HepG2 (cell line): Measurements from ENCODE around the gene FAM3A. TPM values are rescaled to one million over a fixed set of nuclear protein-coding genes. Genes with fewer than 3 reads are reported as not detected.

Experiments
- ATAC-seq: fragments of 200-7000 bp; cut with Tn5 transposase; 3 replicates; pipeline ENCODE4 v1.9.1; 2020; ENCODE audit warnings: mild to moderate bottlenecking, moderate library complexity
- BruUV-seq: library from RNA; stranded (reverse); fragments of 400-500 nt; replicated peaks from 2 replicates; lab custom pipeline; 2021; lab: Mats Ljungman, UMichigan
- CTCF ChIA-PET: fragments of 300-600 bp; formaldehyde crosslinking; extraction: SDS; loops from one replicate; lab custom pipeline; 2021; ENCODE audit warnings: low total read pairs, inconsistent platforms, low intra/inter-chr PET ratio; lab: Yijun Ruan, JAX
- POLR2A ChIA-PET: fragments of 350-600 bp; sonication (Branson Sonifier 250); formaldehyde crosslinking; loops from one replicate; lab custom pipeline; 2020; ENCODE audit warnings: antibody characterized with exemption, inconsistent platforms; lab: Yijun Ruan, JAX
- DNase-seq: peaks from one replicate; pipeline ENCODE4 v3.0.0-alpha.2; 2015; ENCODE audit warnings: low spot score
- FAIRE-seq: peaks from 3 replicates; lab custom pipeline; 2011; peaks lifted over from hg19 to GRCh38; lab: Jason Lieb, UNC
- H2AFZ ChIP-seq: one replicate; pipeline ENCODE4 v1.6.1; 2011; ENCODE audit warnings: low read length, inconsistent platforms
- H3K27ac ChIP-seq: fragments of 300-600 bp; 3 replicates; pipeline ENCODE4 v1.8.0; 2011; ENCODE audit warnings: mixed run types, mild to moderate bottlenecking, mixed read lengths, low read length, inconsistent platforms; ENCODE audit not compliant: insufficient read depth; ENCODE audit errors: extremely low read length
- H3K27me3 ChIP-seq, 2 experiments: fragments of 200-600 bp in 1 of 2; 2 replicates in 1 of 2; 3 replicates in 1 of 2; pipeline versions ENCODE4 v1.6.0 to v1.8.0; 2011; ENCODE audit warnings: low read length in 2 of 2, mild to moderate bottlenecking in 2 of 2, moderate library complexity in 2 of 2, inconsistent platforms in 1 of 2; ENCODE audit not compliant: insufficient read depth in 2 of 2, control insufficient read depth in 1 of 2
- H3K36me3 ChIP-seq, 2 experiments: fragments of 200-600 bp in 1 of 2; replicated peaks in 1 of 2; 2 replicates in 1 of 2; 3 replicates in 1 of 2; pipeline versions ENCODE4 v1.5.1 to v1.8.0; 2011; ENCODE audit warnings: low read length in 2 of 2, inconsistent platforms in 1 of 2; ENCODE audit not compliant: insufficient read depth in 2 of 2, control insufficient read depth in 1 of 2
- H3K4me1 ChIP-seq: 2 replicates; pipeline ENCODE4 v1.5.1; 2012; ENCODE audit warnings: low read length, inconsistent platforms; ENCODE audit not compliant: insufficient read depth
- H3K4me2 ChIP-seq: 2 replicates; pipeline ENCODE4 v1.6.0; 2011; ENCODE audit warnings: low read depth, low read length, inconsistent platforms
- H3K4me3 ChIP-seq, 3 experiments: fragments of 200-600 bp in 1 of 3; sonication (generic), shearing (Covaris generic) in 1 of 3; replicated peaks in 1 of 3; 2 replicates each; pipeline ENCODE4 v1.5.1; 2011 to 2016; ENCODE audit warnings: low read length in 3 of 3, inconsistent platforms in 2 of 3, low read depth in 2 of 3, mild to moderate bottlenecking in 2 of 3, control low read depth in 1 of 3, mixed read lengths in 1 of 3; ENCODE audit not compliant: insufficient read depth in 1 of 3
- H3K79me2 ChIP-seq: one replicate; pipeline ENCODE4 v1.6.1; 2011; ENCODE audit warnings: low read length, inconsistent platforms; ENCODE audit not compliant: insufficient read depth
- H3K9ac ChIP-seq: 2 replicates; pipeline ENCODE4 v1.6.0; 2011; ENCODE audit warnings: mild to moderate bottlenecking, low read depth, low read length, inconsistent platforms; ENCODE audit not compliant: insufficient read depth
- H3K9me3 ChIP-seq: 2 replicates; pipeline ENCODE4 v1.5.1; 2012; ENCODE audit warnings: mild to moderate bottlenecking, low read length
- H4K20me1 ChIP-seq: 2 replicates; pipeline ENCODE4 v1.6.0; 2011; ENCODE audit warnings: inconsistent platforms, mild to moderate bottlenecking, low read length, moderate library complexity; ENCODE audit not compliant: insufficient read depth
- MXI1 ChIP-seq: IDR thresholded peaks from 3 replicates; pipeline ENCODE4 v1.6.1; 2012; ENCODE audit warnings: low read depth, low read length, inconsistent platforms, borderline replicate concordance
- NCOA2 ChIP-seq: sonication (generic); formaldehyde crosslinking; IDR thresholded peaks from 2 replicates; pipeline ENCODE4 v1.8.0; 2022; ENCODE audit warnings: inconsistent platforms
- POGK ChIP-seq: sonication (generic); formaldehyde crosslinking; conservative IDR thresholded peaks from 2 replicates; pipeline ENCODE4 v1.8.0; 2022; ENCODE audit warnings: mild to moderate bottlenecking, moderate library complexity, missing genetic modification reagents
- RFXAP ChIP-seq: sonication (generic); formaldehyde crosslinking; IDR thresholded peaks from 2 replicates; pipeline ENCODE4 v1.4.0; 2020; ENCODE audit warnings: missing genetic modification reagents, borderline replicate concordance
- SAP130 ChIP-seq: IDR thresholded peaks from 2 replicates; pipeline ENCODE4 v1.6.1; 2016; ENCODE audit warnings: low read depth
- TSC22D2 ChIP-seq: sonication (generic); formaldehyde crosslinking; IDR thresholded peaks from 2 replicates; pipeline ENCODE4 v1.5.1; 2020; ENCODE audit warnings: missing genetic modification reagents, mild to moderate bottlenecking, borderline replicate concordance
- ZFP82 ChIP-seq: sonication (generic); formaldehyde crosslinking; IDR thresholded peaks from 2 replicates; pipeline ENCODE4 v1.5.1; 2020; ENCODE audit warnings: mild to moderate bottlenecking, missing genetic modification reagents, borderline replicate concordance
- ZNF407 ChIP-seq: sonication (generic); formaldehyde crosslinking; IDR thresholded peaks from one replicate; pipeline ENCODE4 v1.5.1; 2020; ENCODE audit warnings: mild to moderate bottlenecking, missing genetic modification reagents; ENCODE audit errors: not compliant biosample characterization
- ZNF720 ChIP-seq: sonication (generic); formaldehyde crosslinking; IDR thresholded peaks from 2 replicates; pipeline ENCODE4 v1.4.0; 2020; ENCODE audit warnings: missing genetic modification reagents
- WGBS: methylation state at CpG from one replicate; pipeline ENCODE4 v1.1.6; 2017; ENCODE audit warnings: low lambda C conversion rate; 5-methylcytosine and 5-hydroxymethylcytosine counted together
- in situ Hi-C: cut with HindIII; loops from 2 replicates; pipeline ENCODE4 v1.10.0; 2017; ENCODE audit warnings: low pct_unique_long_range_greater_than_20kb; ENCODE audit not compliant: extremely low pct_ligation_motif_present
- intact Hi-C: fragments of 100-400 bp; cut with micrococcal nuclease; formaldehyde crosslinking; loops from one replicate; pipeline ENCODE4 v1.10.0; 2022; ENCODE audit not compliant: unreplicated experiment
- polyA plus RNA-seq, 8 experiments: library from polyadenylated mRNA; depleted of rRNA in 3 of 8; stranded (reverse) in 7 of 8; unstranded in 1 of 8; fragments of >200 nt; fragmentation: Illumina TruSeq in 4 of 8; extraction: Trizol in 4 of 8; gene quantifications; 2 replicates each; pipeline versions ENCODE4 v1.2.1 to v1.2.3, GENCODE V29; 2011 to 2016; ENCODE audit warnings: low read depth in 4 of 8, missing spikeins in 1 of 8, mixed read lengths in 1 of 8; ENCODE audit not compliant: insufficient read depth in 1 of 8
- total RNA-seq, 5 experiments: library from RNA; depleted of rRNA; stranded (reverse); fragments of >200 nt; fragmentation: Illumina TruSeq; extraction: Trizol; gene quantifications; 2 replicates each; pipeline ENCODE4 v1.2.3, GENCODE V29; 2016; ENCODE audit warnings: low read depth in 1 of 5

Gene FAM3A
- total and polyA plus RNA-seq, 2 of the 13 experiments (the other 11 are each of a cell fraction or from before 2014, with no cell fraction given): 11.2 to 22.7 TPM

GRCh38 chrX:154481195-154481594 is 34.8 kb downstream of the FAM3A start (continued):
- TF ChIP-seq ZNF407 (CRISPR knock-in tag): no peak

GRCh38 chrX:154478728-154479622 is 37.1 kb downstream of the FAM3A start, which contains the start of gene LAGE3:
Gene LAGE3 (minus strand): TSS chrX:154479281. CDS start chrX:154478915, 366 bp downstream.
- WGBS: 53% methylated on average over 35 of the region's 85 CpGs
- FAIRE-seq: no peak
- in situ Hi-C loops: no loop called here
- TF ChIP-seq TSC22D2 (CRISPR knock-in tag) (no peak), ZNF720 (no peak), SAP130 (peak; percentile 65), POGK (0 out of 2 replicates have a peak, but pooled peaks have one; percentile 16), ZFP82 (CRISPR knock-in tag) (no peak), RFXAP (CRISPR knock-in tag) (no peak), MXI1 (peak; percentile 70; the same call in 1 of the 3 replicates), NCOA2 (peak; percentile 22; the same call in 1 of the 2 replicates)

More at GRCh38 chrX:154478728-154479622, 37.1 kb downstream of the FAM3A start, which contains the start of gene LAGE3:
- H3K4me3 ChIP-seq: peak within 1 kb of the TSS; percentile 12 to 60 (median 57); a peak in 5 of 6 replicates
- H3K36me3 ChIP-seq: no peaks in the 10 kb centered on the region
- H3K4me2 ChIP-seq: peak within 1 kb of the TSS; percentile 80
- ChIA-PET POLR2A (interaction anchor here (0.6 to 1.3 kb wide), 7 partner anchors 10 to 109 kb away, joined by 4 to 11 read pairs (median 6); partner anchors contain the start of genes FAM3A, RPL10 and SLC10A3), CTCF (no interaction called here)
- no TSS peak for BruUV-seq
- peak within 1 kb of the TSS; percentile 43; the same call in 1 of the 2 replicates for H3K9ac ChIP-seq
- intact Hi-C loops: no loop called here
- no peaks in the 10 kb centered on the region for H3K27me3 ChIP-seq
- peak; percentile 60 for DNase-seq
- H3K4me1 ChIP-seq: peaks cover 8% of the 10 kb centered on the region
- ATAC-seq: peak; percentile 88
- H3K27ac ChIP-seq: no peak within 1 kb of the TSS
- no peaks in the 10 kb centered on the region for H3K79me2 ChIP-seq
- no peaks in the 10 kb centered on the region for H3K9me3 ChIP-seq
- H4K20me1 ChIP-seq: no peaks in the 10 kb centered on the region
- no peak within 1 kb of the TSS for H2AFZ ChIP-seq
